IMR-90 (cell line): ENCODE results near the gene SLC49A4. TPM values are rescaled to one million over a fixed set of nuclear protein-coding genes. Genes with fewer than 3 reads are reported as not detected.
A peak's percentile ranks its signal among the peaks of the same experiment; 100 is the strongest.

Source experiments
- ATAC-seq: fragments of 200-7000 bp; cut with Tn5 transposase; 2 replicates; pipeline ENCODE4 v1.9.1; 2020; ENCODE audit warnings: low read depth, mild to moderate bottlenecking, moderate library complexity
- BruUV-seq: library from RNA; stranded (reverse); fragments of 400-500 nt; replicated peaks from 2 replicates; lab custom pipeline; 2021; lab: Mats Ljungman, UMichigan
- CTCF ChIA-PET: fragments of 300-600 bp; formaldehyde crosslinking; extraction: SDS; loops from one replicate; lab custom pipeline; 2021; ENCODE audit warnings: antibody characterized with exemption; lab: Yijun Ruan, JAX
- POLR2A ChIA-PET: fragments of 300-600 bp; sonication (Branson Sonifier 250); formaldehyde crosslinking; loops from one replicate; lab custom pipeline; 2022; ENCODE audit warnings: antibody characterized with exemption; ENCODE audit not compliant: unreplicated experiment; lab: Charles Lee
- DNase-seq: peaks from one replicate; pipeline ENCODE4 v3.0.0; 2013
- H2AFZ ChIP-seq: replicated peaks from 2 replicates; pipeline ENCODE3; 2013; ENCODE audit warnings: low read length, mild to moderate bottlenecking; ENCODE audit not compliant: poor library complexity
- H2AK5ac ChIP-seq: 2 replicates; pipeline ENCODE4 v1.6.1; 2013; ENCODE audit warnings: low read depth, low read length, inconsistent platforms
- H2AK9ac ChIP-seq: replicated peaks from 2 replicates; pipeline ENCODE3; 2013; ENCODE audit warnings: mild to moderate bottlenecking, low read depth, low read length, moderate library complexity; ENCODE audit not compliant: poor library complexity
- H2BK120ac ChIP-seq: 2 replicates; pipeline ENCODE4 v1.6.1; 2013; ENCODE audit warnings: low read depth, low read length, inconsistent platforms
- H2BK15ac ChIP-seq: 3 replicates; pipeline ENCODE4 v1.6.1; 2013; ENCODE audit warnings: low read depth, low read length, inconsistent platforms
- H2BK20ac ChIP-seq: 2 replicates; pipeline ENCODE4 v1.6.1; 2013; ENCODE audit warnings: low read depth, mild to moderate bottlenecking, inconsistent platforms, low read length, moderate library complexity
- H2BK5ac ChIP-seq: 2 replicates; pipeline ENCODE4 v1.6.1; 2013; ENCODE audit warnings: mild to moderate bottlenecking, low read depth, low read length, inconsistent platforms; ENCODE audit not compliant: poor library complexity, severe bottlenecking
- H3K14ac ChIP-seq: replicated peaks from 2 replicates; pipeline ENCODE4 v1.6.1; 2013; ENCODE audit warnings: low read depth, low read length, inconsistent platforms
- H3K18ac ChIP-seq: 2 replicates; pipeline ENCODE4 v1.6.1; 2013; ENCODE audit warnings: low read depth, low read length, control low read depth
- H3K23ac ChIP-seq: 2 replicates; pipeline ENCODE4 v1.6.1; 2013; ENCODE audit warnings: low read depth, low read length, inconsistent platforms
- H3K27ac ChIP-seq: 2 replicates; pipeline ENCODE4 v1.5.1; 2013; ENCODE audit warnings: mild to moderate bottlenecking, control low read depth, low read length; ENCODE audit not compliant: insufficient read depth
- H3K27me3 ChIP-seq: 2 replicates; pipeline ENCODE4 v1.6.1; 2013; ENCODE audit warnings: low read length; ENCODE audit not compliant: control insufficient read depth, insufficient read depth
- H3K36me3 ChIP-seq: 2 replicates; pipeline ENCODE4 v1.6.1; 2013; ENCODE audit warnings: low read length, mixed read lengths; ENCODE audit not compliant: control insufficient read depth, insufficient read depth
- H3K4ac ChIP-seq: 2 replicates; pipeline ENCODE4 v1.6.1; 2013; ENCODE audit warnings: low read depth, low read length, inconsistent platforms
- H3K4me1 ChIP-seq: 2 replicates; pipeline ENCODE4 v1.6.1; 2013; ENCODE audit warnings: low read length, mixed read lengths; ENCODE audit not compliant: control insufficient read depth, insufficient read depth
- H3K4me2 ChIP-seq: 2 replicates; pipeline ENCODE4 v1.6.1; 2013; ENCODE audit warnings: low read depth, mild to moderate bottlenecking, control low read depth, low read length, moderate library complexity
- H3K4me3 ChIP-seq: 2 replicates; pipeline ENCODE4 v1.5.1; 2013; ENCODE audit warnings: low read depth, mild to moderate bottlenecking, control low read depth, low read length, moderate library complexity; ENCODE audit not compliant: insufficient read depth
- H3K56ac ChIP-seq: 2 replicates; pipeline ENCODE4 v1.6.1; 2013; ENCODE audit warnings: low read length, inconsistent platforms; ENCODE audit not compliant: insufficient read depth; ENCODE audit errors: extremely low read depth
- H3K79me1 ChIP-seq, 2 experiments: 2 replicates each; pipeline ENCODE4 v1.6.1; 2013; ENCODE audit warnings: low read length in 2 of 2, inconsistent platforms in 1 of 2, low read depth in 1 of 2
- H3K9ac ChIP-seq: 2 replicates; pipeline ENCODE4 v1.6.1; 2013; ENCODE audit warnings: low read depth, low read length, control low read depth
- H3K9me1 ChIP-seq: 2 replicates; pipeline ENCODE4 v1.6.1; 2013; ENCODE audit warnings: low read length, inconsistent platforms; ENCODE audit not compliant: insufficient read depth
- H3K9me3 ChIP-seq: 2 replicates; pipeline ENCODE4 v1.6.1; 2013; ENCODE audit warnings: low read length; ENCODE audit not compliant: control insufficient read depth, insufficient read depth
- H4K20me1 ChIP-seq: 2 replicates; pipeline ENCODE4 v1.6.1; 2013; ENCODE audit warnings: low read length, inconsistent platforms; ENCODE audit not compliant: insufficient read depth
- H4K5ac ChIP-seq: 2 replicates; pipeline ENCODE4 v1.6.1; 2013; ENCODE audit warnings: mild to moderate bottlenecking, low read depth, low read length, control low read depth
- H4K8ac ChIP-seq, 2 experiments: 2 replicates each; pipeline ENCODE4 v1.6.1; 2013; ENCODE audit warnings: low read depth in 2 of 2, low read length in 2 of 2, control low read depth in 1 of 2, inconsistent platforms in 1 of 2
- H4K91ac ChIP-seq: 2 replicates; pipeline ENCODE4 v1.6.1; 2013; ENCODE audit warnings: low read depth, low read length, inconsistent platforms; ENCODE audit not compliant: insufficient read depth
- BHLHE40 ChIP-seq: fragments of 150-350 bp; IDR thresholded peaks from 2 replicates; pipeline ENCODE4 v1.6.1; 2016; ENCODE audit warnings: mild to moderate bottlenecking, low read depth, low read length
- CEBPB ChIP-seq: IDR thresholded peaks from 2 replicates; pipeline ENCODE4 v1.6.1; 2012; ENCODE audit warnings: low read depth, low read length, improper control_type of control experiment
- CHD1 ChIP-seq: IDR thresholded peaks from 2 replicates; pipeline ENCODE4 v1.6.1; 2012; ENCODE audit warnings: low read depth, low read length, improper control_type of control experiment
- CTCF ChIP-seq: conservative IDR thresholded peaks from 2 replicates; pipeline ENCODE4 v1.5.1; 2012; ENCODE audit warnings: mild to moderate bottlenecking, low read depth, low read length, improper control_type of control experiment
- FOS ChIP-seq: fragments of 150-350 bp; IDR thresholded peaks from 2 replicates; pipeline ENCODE4 v1.6.1; 2016; ENCODE audit warnings: low read depth, low read length
- MAFK ChIP-seq: IDR thresholded peaks from 2 replicates; pipeline ENCODE4 v1.6.1; 2012; ENCODE audit warnings: low read depth, low read length, improper control_type of control experiment
- MAZ ChIP-seq: IDR thresholded peaks from 2 replicates; pipeline ENCODE4 v1.6.1; 2012; ENCODE audit warnings: low read depth, mild to moderate bottlenecking, low read length, improper control_type of control experiment, moderate library complexity, borderline replicate concordance
- MXI1 ChIP-seq: IDR thresholded peaks from 2 replicates; pipeline ENCODE4 v1.6.1; 2012; ENCODE audit warnings: low read depth, mild to moderate bottlenecking, low read length, moderate library complexity, borderline replicate concordance
- NFE2L2 ChIP-seq: fragments of 150-350 bp; IDR thresholded peaks from 2 replicates; pipeline ENCODE4 v1.6.1; 2016; ENCODE audit warnings: low read depth, mild to moderate bottlenecking, low read length
- POLR2A ChIP-seq: IDR thresholded peaks from 2 replicates; pipeline ENCODE4 v1.6.1; 2012; ENCODE audit warnings: mild to moderate bottlenecking, low read depth, low read length
- RAD21 ChIP-seq: IDR thresholded peaks from 2 replicates; pipeline ENCODE4 v1.6.1; 2012; ENCODE audit warnings: low read length, improper control_type of control experiment
- RCOR1 ChIP-seq: IDR thresholded peaks from 2 replicates; pipeline ENCODE4 v1.6.1; 2012; ENCODE audit warnings: mild to moderate bottlenecking, low read length, improper control_type of control experiment; ENCODE audit not compliant: insufficient replicate concordance
- RFX5 ChIP-seq: IDR thresholded peaks from 2 replicates; pipeline ENCODE4 v1.8.0; 2012; ENCODE audit warnings: low read depth, mild to moderate bottlenecking, low read length, moderate library complexity
- SMC3 ChIP-seq: fragments of 150-350 bp; IDR thresholded peaks from 2 replicates; pipeline ENCODE4 v1.6.1; 2016; ENCODE audit warnings: low read depth, mild to moderate bottlenecking, antibody characterized with exemption, low read length, moderate library complexity
- USF2 ChIP-seq: fragments of 150-350 bp; IDR thresholded peaks from 2 replicates; pipeline ENCODE4 v1.6.1; 2017; ENCODE audit warnings: mild to moderate bottlenecking, antibody characterized with exemption, low read length, low read depth
- WGBS, 2 experiments: methylation state at CpG; one replicate each; pipeline versions ENCODE4 v1.1.5 to v1.1.7; 2013; ENCODE audit warnings: missing lambda C conversion rate in 2 of 2; ENCODE audit not compliant: insufficient read length in 1 of 2; ENCODE audit errors: extremely low coverage in 2 of 2; 5-methylcytosine and 5-hydroxymethylcytosine counted together
- dilution Hi-C: fragments of 300-500 bp; cut with HindIII; formaldehyde crosslinking; loops from one replicate; pipeline ENCODE4 v1.14.3; 2018; ENCODE audit warnings: low sequenced_read_pairs; ENCODE audit not compliant: unreplicated experiment
- in situ Hi-C: fragments of 300-500 bp; cut with MboI; formaldehyde crosslinking; loops from 3 replicates; pipeline ENCODE4 v1.14.3; 2019; ENCODE audit warnings: low sequenced_read_pairs, inconsistent platforms, mixed read lengths
- intact Hi-C: fragments of 100-400 bp; cut with micrococcal nuclease; formaldehyde crosslinking; loops from 2 replicates; pipeline ENCODE4 v1.10.0; 2022
- polyA plus RNA-seq, 3 experiments: library from polyadenylated mRNA; depleted of rRNA; stranded (reverse); fragments of >200 nt; gene quantifications; 2 replicates each; pipeline ENCODE4 v1.2.3, GENCODE V29; 2012; ENCODE audit warnings: low replicate concordance in 1 of 3
- total RNA-seq: library from RNA; depleted of rRNA; stranded (reverse); fragments of >200 nt; gene quantifications from 2 replicates; pipeline ENCODE4 v1.2.3, GENCODE V29; 2012
- TF ChIP-seq, protein P1 (sequence below): fragments of 150-350 bp; IDR thresholded peaks from 2 replicates; pipeline ENCODE4 v1.6.1; 2016; ENCODE audit warnings: low read depth, mild to moderate bottlenecking, low read length, moderate library complexity, borderline replicate concordance

Gene SLC49A4
- total and polyA plus RNA-seq, 2 of the 4 experiments (the other 2 are of a cell fraction) = 6.5 to 6.8 TPM

DNA sequence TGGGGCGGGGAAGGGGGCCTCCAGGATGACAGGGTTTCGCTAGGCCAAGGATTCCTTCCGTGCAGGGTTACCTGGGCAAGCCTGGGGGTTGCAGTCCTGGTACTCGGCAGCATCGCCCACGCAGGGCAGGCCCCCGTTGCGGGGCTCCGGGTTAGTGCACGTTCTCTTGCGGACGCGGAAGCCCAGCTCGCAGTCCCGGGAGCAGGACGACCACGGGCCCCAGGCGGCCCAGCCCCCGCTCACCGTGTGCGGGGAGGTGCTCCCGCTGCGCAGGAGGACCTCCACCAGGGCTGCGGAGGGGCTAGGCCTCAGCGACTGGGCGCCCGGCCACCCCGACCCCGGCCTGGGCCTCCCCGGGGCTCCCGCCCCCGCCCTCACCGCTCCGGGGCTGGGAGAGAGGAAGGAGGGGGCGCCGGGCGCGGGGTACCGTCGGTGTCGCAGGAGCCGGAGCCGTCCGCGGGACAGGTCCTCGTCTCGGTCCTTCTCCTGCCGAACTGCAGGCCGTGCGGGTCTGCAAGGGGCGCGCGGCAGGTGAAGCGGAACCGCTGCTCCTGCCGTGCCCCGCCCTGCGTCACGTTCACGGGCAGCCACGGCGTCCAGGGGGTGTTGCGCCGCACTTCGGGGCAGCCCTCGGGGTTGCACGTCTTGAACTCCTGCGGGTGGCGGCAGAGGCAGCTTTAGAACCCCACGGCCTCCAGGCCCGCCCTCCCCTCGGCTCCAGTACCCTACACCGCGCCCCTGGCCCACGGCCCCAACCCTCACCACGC lies 118.1 kb downstream of the SLC49A4 start:
- Histone ChIP-seq H3K14ac (no peak overlapping the region), H3K36me3 (no peaks in the 10 kb centered on the region), H2AK5ac (no peak overlapping the region), H2BK20ac (no peak overlapping the region), H4K91ac (no peak overlapping the region), H3K27me3 (peaks cover 68% of the 10 kb centered on the region), H2AFZ (peak overlapping the region; percentile 43), H2BK15ac (no peak overlapping the region), H4K5ac (no peak overlapping the region), H4K20me1 (no peaks in the 10 kb centered on the region), H4K8ac (no peak overlapping the region), H3K56ac (no peak overlapping the region), H2AK9ac (no peak overlapping the region), H2BK5ac (no peak overlapping the region), H3K9ac (no peak overlapping the region), H3K9me3 (no peaks in the 10 kb centered on the region; the same call in 1 of the 2 replicates), H3K23ac (no peak overlapping the region), H3K4me2 (no peak overlapping the region), H2BK120ac (no peak overlapping the region), H3K9me1 (no peaks in the 10 kb centered on the region), H3K79me1 (no peaks in the 10 kb centered on the region), H3K4ac (no peak overlapping the region), H3K18ac (no peak overlapping the region), H3K4me1 (no peaks in the 10 kb centered on the region), H3K27ac (no peak overlapping the region), H3K4me3 (no peak overlapping the region)
- TF ChIP-seq MAFK (no peak), RCOR1 (no peak), CTCF (no peak), RAD21 (no peak), MAZ (no peak), USF2 (no peak), MXI1 (no peak), CEBPB (no peak), FOS (no peak), CHD1 (no peak), POLR2A (no peak), RFX5 (no peak), NFE2L2 (no peak), SMC3 (no peak), BHLHE40 (no peak)
- TF ChIP-seq, protein P1, sequence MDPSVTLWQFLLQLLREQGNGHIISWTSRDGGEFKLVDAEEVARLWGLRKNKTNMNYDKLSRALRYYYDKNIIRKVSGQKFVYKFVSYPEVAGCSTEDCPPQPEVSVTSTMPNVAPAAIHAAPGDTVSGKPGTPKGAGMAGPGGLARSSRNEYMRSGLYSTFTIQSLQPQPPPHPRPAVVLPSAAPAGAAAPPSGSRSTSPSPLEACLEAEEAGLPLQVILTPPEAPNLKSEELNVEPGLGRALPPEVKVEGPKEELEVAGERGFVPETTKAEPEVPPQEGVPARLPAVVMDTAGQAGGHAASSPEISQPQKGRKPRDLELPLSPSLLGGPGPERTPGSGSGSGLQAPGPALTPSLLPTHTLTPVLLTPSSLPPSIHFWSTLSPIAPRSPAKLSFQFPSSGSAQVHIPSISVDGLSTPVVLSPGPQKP = no peak
- DNase-seq (no peak), ATAC-seq (no peak)
- no TSS peak for BruUV-seq
- in situ Hi-C loops = no loop called here
- intact Hi-C loops = no loop called here
- POLR2A ChIA-PET = no interaction called here
- CTCF ChIA-PET = no interaction called here
- dilution Hi-C loops = no loop called here
- 21% methylated on average over 32 of the region's 76 CpGs; no CpG with 5 or more reads in 1 of the 2 experiments for WGBS, 2 experiments
